Muscle of back (tissue), 13 donors: Measurements from ENCODE around the gene WDR90. TPM values are rescaled to one million over a fixed set of nuclear protein-coding genes. Genes with fewer than 3 reads are reported as not detected.

Experiments
- DNase-seq, 3 donors: peaks; one replicate each; pipeline versions ENCODE4 v3.0.0 to v3.0.0-alpha.2; 2013
- long read RNA-seq, 9 donors: transcript quantifications; one replicate each; lab custom pipeline, GENCODE V29; 2026
- polyA plus RNA-seq, 10 donors: library from polyadenylated mRNA; unstranded; fragments of 120-200 nt; gene quantifications; one replicate each; pipeline ENCODE4 v1.2.1, GENCODE V29; 2013; ENCODE audit not compliant: insufficient read length in 10 of 10

Gene WDR90
- 10 to 100 TPM; 10.7 to 26.2 (median 17.5) TPM for polyA plus RNA-seq
- long read RNA-seq, donor 1, partial matches to known transcripts, result 5 of 5 reads
- long read RNA-seq, donor 1, other reads (novel, unspliced or antisense), result 0 of 5 reads
- long read RNA-seq, donor 2, partial matches to known transcripts, result 5 of 6 reads
- long read RNA-seq, donor 2, other reads (novel, unspliced or antisense), result 0 of 6 reads
- long read RNA-seq, donor 3, result 0 reads
- long read RNA-seq, donor 4, partial matches to known transcripts, result 6 of 7 reads
- long read RNA-seq, donor 4, other reads (novel, unspliced or antisense), result 0 of 7 reads
- long read RNA-seq, donor 5, result 0 reads
- long read RNA-seq, donor 6, partial matches to known transcripts, result 8 of 8 reads
- long read RNA-seq, donor 6, other reads (novel, unspliced or antisense), result 0 of 8 reads
- long read RNA-seq, donor 7, partial matches to known transcripts, result 0 of 2 reads
- long read RNA-seq, donor 7, other reads (novel, unspliced or antisense), result 0 of 2 reads
- long read RNA-seq, donor 8, result 0 reads
- long read RNA-seq, donor 9, result 0 reads

- peak; percentile 88 to 97 (median 93) for DNase-seq
Observed at GRCh38 chr16:648781-649589, at the start of gene WDR90. Gene WDR90 (plus strand): TSS chr16:649365. CDS start chr16:649417, 52 bp downstream.

- no peak for DNase-seq
Observed at GRCh38 chr16:600781-601180, 48.4 kb upstream of the WDR90 start.

- no peak for DNase-seq
Observed at GRCh38 chr16:603933-604332, 45.2 kb upstream of the WDR90 start.

- no peak for DNase-seq
Observed at GRCh38 chr16:606656-607307, 42.4 kb upstream of the WDR90 start.

- no peak for DNase-seq
Observed at GRCh38 chr16:608019-608418, 41.1 kb upstream of the WDR90 start.

GRCh38 chr16:609316-609715 lies 39.8 kb upstream of the WDR90 start:
- DNase-seq, result no peak

- no peak for DNase-seq
Observed at GRCh38 chr16:609984-610383, 39.2 kb upstream of the WDR90 start.

GRCh38 chr16:610513-611381 lies 38.4 kb upstream of the WDR90 start:
- DNase-seq, result no peak

- no peak for DNase-seq
Observed at GRCh38 chr16:615122-615521, 34.0 kb upstream of the WDR90 start.

- no peak for DNase-seq
Observed at GRCh38 chr16:616733-617586, 32.2 kb upstream of the WDR90 start.

GRCh38 chr16:617855-618254 lies 31.3 kb upstream of the WDR90 start:
- DNase-seq, result no peak

- DNase-seq, result no peak
Observed at GRCh38 chr16:619476-620100, 29.6 kb upstream of the WDR90 start.

GRCh38 chr16:620700-621525 lies 28.3 kb upstream of the WDR90 start:
- no peak for DNase-seq

- DNase-seq, result no peak
Observed at GRCh38 chr16:621526-622105, 27.5 kb upstream of the WDR90 start.

- DNase-seq, result no peak
Observed at GRCh38 chr16:622920-623280, 26.3 kb upstream of the WDR90 start.

GRCh38 chr16:624526-625070 lies 24.6 kb upstream of the WDR90 start:
- no peak for DNase-seq

GRCh38 chr16:625117-625976 lies 23.8 kb upstream of the WDR90 start:
- no peak for DNase-seq
